ENCODE results near the gene NDUFAF8. TPM values are rescaled to one million over a fixed set of nuclear protein-coding genes. Genes with fewer than 3 reads are reported as not detected.

Gene NDUFAF8
- total RNA-seq, 2 experiments from 2014 or later: 72.3 to 75.4 TPM

- ChIA-PET CTCF (interaction anchor here (1.2 kb wide), 1 partner anchor 106 kb away, joined by 4 read pairs; no protein-coding TSS in a partner anchor), POLR2A (no interaction called here)
- Mint-ChIP-seq H3K27me3 (no peaks in the 10 kb centered on the region), H3K4me1 (ENCODE audit: low read depth) (peaks cover 4% of the 10 kb centered on the region), H3K4me3 (no peak overlapping the region), H3K9me3 (no peaks in the 10 kb centered on the region), H3K27ac (no peak overlapping the region), H3K36me3 (ENCODE audit: low read depth) (peaks cover 3% of the 10 kb centered on the region)
- TF ChIP-seq CTCF (IDR thresholded peaks at IDR 0.05): no peak
- ATAC-seq (no peak), DNase-seq (no peak)
- intact Hi-C loops (cut with micrococcal nuclease): no loop called here
Measured at GRCh38 chr17:81247339-81247990, 8.3 kb downstream of the NDUFAF8 start.

GRCh38 chr17:81248649-81249048, 9.5 kb downstream of the NDUFAF8 start:
- intact Hi-C loops (cut with micrococcal nuclease): no loop called here
- H3K4me1 Mint-ChIP-seq (ENCODE audit: low read depth): peaks cover 10% of the 10 kb centered on the region
- TF ChIP-seq CTCF (IDR thresholded peaks at IDR 0.05): no peak
- H3K9me3 Mint-ChIP-seq: no peaks in the 10 kb centered on the region
- ChIA-PET CTCF (no interaction called here), POLR2A (no interaction called here)
- H3K27me3 Mint-ChIP-seq: no peaks in the 10 kb centered on the region
- peaks cover 10% of the 10 kb centered on the region for H3K36me3 Mint-ChIP-seq (ENCODE audit: low read depth)
- ATAC-seq (no peak), DNase-seq (no peak)
- H3K4me3 Mint-ChIP-seq: no peak overlapping the region
- H3K27ac Mint-ChIP-seq: no peak overlapping the region

GRCh38 chr17:81249223-81250040, 10.3 kb downstream of the NDUFAF8 start:
- H3K9me3 Mint-ChIP-seq: no peaks in the 10 kb centered on the region
- ATAC-seq: no peak
- H3K4me1 Mint-ChIP-seq (ENCODE audit: low read depth): peaks cover 11% of the 10 kb centered on the region
- CTCF ChIA-PET: no interaction called here
- intact Hi-C loops (cut with micrococcal nuclease): loop anchor here (5.0 kb wide), 1 partner anchor 233 kb away; no protein-coding TSS in a partner anchor
- POLR2A ChIA-PET: no interaction called here
- H3K27me3 Mint-ChIP-seq: no peaks in the 10 kb centered on the region
- H3K4me3 Mint-ChIP-seq: no peak overlapping the region
- peak; percentile 34 for DNase-seq
- no peak for TF ChIP-seq CTCF (IDR thresholded peaks at IDR 0.05)
- H3K36me3 Mint-ChIP-seq (ENCODE audit: low read depth): peaks cover 11% of the 10 kb centered on the region
- no peak overlapping the region for H3K27ac Mint-ChIP-seq

GRCh38 chr17:81250286-81251093, 11.4 kb downstream of the NDUFAF8 start:
- peaks cover 11% of the 10 kb centered on the region for H3K36me3 Mint-ChIP-seq (ENCODE audit: low read depth)
- intact Hi-C loops (cut with micrococcal nuclease): loop anchor here (5.0 kb wide), 1 partner anchor 232 kb away; no protein-coding TSS in a partner anchor
- H3K4me3 Mint-ChIP-seq: no peak overlapping the region
- ChIA-PET POLR2A (no interaction called here), CTCF (interaction anchor here (1.3 kb wide), 1 partner anchor 234 kb away, joined by 3 read pairs; no protein-coding TSS in a partner anchor)
- H3K27ac Mint-ChIP-seq: no peak overlapping the region
- DNase-seq (no peak), ATAC-seq (no peak)
- H3K9me3 Mint-ChIP-seq: no peaks in the 10 kb centered on the region
- H3K27me3 Mint-ChIP-seq: no peaks in the 10 kb centered on the region
- TF ChIP-seq CTCF (IDR thresholded peaks at IDR 0.05): no peak
- peaks cover 11% of the 10 kb centered on the region for H3K4me1 Mint-ChIP-seq (ENCODE audit: low read depth)
